KG1 (cell line): ENCODE results near the gene ZGPAT.
A peak's percentile ranks its signal among the peaks of the same experiment; 100 is the strongest.
"Not testable (repeated sequence)": the region's sequence is repeated elsewhere in the genome, so short reads cannot be mapped to it uniquely, and the experiment has no call there.

Source experiments
- DNase-seq: peaks from one replicate; lab custom pipeline; 2025; lab: John Stamatoyannopoulos, UW

Gene ZGPAT, protein sequence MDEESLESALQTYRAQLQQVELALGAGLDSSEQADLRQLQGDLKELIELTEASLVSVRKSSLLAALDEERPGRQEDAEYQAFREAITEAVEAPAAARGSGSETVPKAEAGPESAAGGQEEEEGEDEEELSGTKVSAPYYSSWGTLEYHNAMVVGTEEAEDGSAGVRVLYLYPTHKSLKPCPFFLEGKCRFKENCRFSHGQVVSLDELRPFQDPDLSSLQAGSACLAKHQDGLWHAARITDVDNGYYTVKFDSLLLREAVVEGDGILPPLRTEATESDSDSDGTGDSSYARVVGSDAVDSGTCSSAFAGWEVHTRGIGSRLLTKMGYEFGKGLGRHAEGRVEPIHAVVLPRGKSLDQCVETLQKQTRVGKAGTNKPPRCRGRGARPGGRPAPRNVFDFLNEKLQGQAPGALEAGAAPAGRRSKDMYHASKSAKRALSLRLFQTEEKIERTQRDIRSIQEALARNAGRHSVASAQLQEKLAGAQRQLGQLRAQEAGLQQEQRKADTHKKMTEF

DNA sequence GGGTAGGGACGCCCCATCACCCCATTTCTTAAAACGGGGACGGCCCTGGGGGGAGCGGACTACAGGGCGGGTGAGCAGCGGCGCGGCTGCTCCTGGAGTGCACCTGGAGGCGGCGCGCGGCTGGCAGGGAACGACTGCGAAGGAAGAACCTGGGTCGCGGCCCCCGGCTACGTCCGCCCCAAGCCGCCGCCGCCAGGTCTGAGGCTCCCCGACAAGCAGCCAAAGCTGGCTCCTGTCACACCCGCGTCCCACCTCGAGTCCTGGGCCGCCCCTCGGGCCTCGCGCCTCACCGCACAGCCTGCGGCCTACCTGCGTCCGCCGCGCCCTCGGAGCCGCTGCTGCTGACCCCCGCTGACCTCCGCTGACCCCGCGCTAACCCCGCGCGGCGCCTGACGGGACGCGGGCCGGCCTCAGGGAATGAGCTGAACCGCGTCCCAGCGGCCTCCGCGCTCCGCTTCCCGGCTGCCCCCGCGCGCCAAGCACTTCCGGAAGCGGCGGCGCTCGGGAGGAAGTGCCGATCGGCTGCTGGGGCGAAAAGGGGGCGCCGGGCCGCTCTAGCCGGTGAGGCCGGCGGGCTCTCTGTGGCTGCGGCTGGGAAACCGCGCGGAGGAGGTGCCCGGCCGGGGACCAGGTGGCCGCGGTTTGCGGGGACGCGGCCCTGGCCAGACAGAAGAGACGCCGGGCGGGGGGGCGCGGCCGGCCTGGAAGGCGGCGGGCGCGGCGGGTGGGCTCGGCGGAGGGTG, at the start of gene ZGPAT, which contains the start of gene ARFRP1:
ZGPAT (plus strand) TSS at position 482 of the 743 bp plus-strand sequence. CDS start 542 bp downstream, outside the sequence.
ARFRP1 (minus strand) TSS at position 419 of the 743 bp plus-strand sequence. CDS start 885 bp downstream, outside the sequence.
- DNase-seq = peak; percentile 79

- DNase-seq = no peak
Measured at GRCh38 chr20:63658749-63659187, 49.1 kb upstream of the ZGPAT start.

- no peak for DNase-seq
Measured at GRCh38 chr20:63659370-63659769, 48.5 kb upstream of the ZGPAT start.

GRCh38 chr20:63660174-63660573, 47.7 kb upstream of the ZGPAT start:
- not testable (repeated sequence) for DNase-seq

- no peak for DNase-seq
Measured at GRCh38 chr20:63660622-63661021, 47.2 kb upstream of the ZGPAT start.

DNA sequence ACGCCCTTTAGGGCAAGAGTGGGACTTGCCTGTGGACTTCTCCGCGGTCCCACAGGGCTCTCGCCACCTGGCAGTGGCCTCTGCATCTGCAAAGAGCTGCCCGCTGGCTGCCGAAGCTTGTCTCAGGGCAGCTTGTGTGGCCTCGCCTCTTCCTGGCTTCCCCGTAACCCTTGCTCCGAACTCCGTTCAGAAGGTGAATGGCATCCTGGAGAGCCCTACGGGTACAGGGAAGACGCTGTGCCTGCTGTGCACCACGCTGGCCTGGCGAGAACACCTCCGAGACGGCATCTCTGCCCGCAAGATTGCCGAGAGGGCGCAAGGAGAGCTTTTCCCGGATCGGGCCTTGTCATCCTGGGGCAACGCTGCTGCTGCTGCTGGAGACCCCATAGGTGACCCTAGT, 46.7 kb upstream of the ZGPAT start:
- no peak for DNase-seq

DNA sequence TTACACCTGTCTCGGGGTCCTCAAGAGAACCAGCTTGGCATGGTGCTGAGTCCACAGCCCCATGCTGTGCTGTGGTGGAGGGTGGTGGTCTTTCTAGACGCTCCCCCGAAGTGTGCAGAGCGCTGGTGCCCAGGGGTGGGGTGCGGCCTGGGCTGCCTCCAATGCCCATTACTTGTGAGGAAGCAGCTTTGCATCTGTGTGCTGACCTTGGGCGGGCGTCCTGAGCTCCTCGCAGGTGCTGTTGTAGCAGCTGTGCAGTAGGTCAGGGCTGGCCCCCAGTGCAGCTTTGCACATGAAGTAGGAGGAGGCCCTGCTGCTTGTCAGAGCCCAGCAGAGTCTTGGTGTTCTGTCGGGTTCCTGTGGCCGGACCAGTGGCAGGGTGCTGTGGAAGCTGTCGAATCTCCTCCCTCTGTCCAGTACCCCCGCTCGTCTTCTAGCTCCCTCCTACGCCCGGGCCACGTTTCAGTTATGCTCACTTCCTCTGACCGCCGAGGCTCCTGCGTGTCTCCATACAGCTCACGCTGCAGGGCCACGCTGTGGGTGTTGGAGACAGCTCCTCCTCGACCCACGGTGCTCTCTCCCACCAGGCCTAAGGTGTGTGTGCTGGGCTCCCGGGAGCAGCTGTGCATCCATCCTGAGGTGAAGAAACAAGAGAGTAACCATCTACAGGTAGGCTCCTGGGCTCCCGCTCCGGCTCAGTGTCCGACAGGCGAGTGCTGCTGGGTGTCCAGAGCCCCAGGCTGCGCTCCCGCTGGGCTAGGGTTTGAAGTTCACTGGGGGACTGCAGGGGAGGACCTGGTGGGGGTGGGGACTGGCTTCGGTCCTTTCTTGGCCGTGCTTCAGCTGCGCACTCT, 45.7 kb upstream of the ZGPAT start:
- DNase-seq = no peak

DNA sequence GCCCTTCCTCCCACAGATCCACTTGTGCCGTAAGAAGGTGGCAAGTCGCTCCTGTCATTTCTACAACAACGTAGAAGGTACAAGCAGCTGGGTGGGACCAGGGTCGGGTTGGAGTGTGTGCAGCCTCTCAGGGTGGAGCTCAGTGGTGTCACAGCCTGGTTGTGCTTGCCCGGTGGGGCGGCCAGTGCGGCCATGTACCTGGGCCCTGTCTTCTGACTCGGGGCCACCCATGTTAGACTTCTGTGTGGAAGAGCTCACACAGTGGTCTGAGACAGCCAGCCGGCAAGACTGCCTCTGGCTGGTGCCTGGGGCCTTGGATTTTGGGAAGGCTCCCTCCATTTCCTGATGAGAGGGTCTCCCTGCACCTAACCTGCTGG, 45.0 kb upstream of the ZGPAT start:
- DNase-seq = no peak

GRCh38 chr20:63663332-63664066, 44.3 kb upstream of the ZGPAT start:
- no peak for DNase-seq

- DNase-seq = no peak
Measured at GRCh38 chr20:63664143-63664851, 43.5 kb upstream of the ZGPAT start.

DNA sequence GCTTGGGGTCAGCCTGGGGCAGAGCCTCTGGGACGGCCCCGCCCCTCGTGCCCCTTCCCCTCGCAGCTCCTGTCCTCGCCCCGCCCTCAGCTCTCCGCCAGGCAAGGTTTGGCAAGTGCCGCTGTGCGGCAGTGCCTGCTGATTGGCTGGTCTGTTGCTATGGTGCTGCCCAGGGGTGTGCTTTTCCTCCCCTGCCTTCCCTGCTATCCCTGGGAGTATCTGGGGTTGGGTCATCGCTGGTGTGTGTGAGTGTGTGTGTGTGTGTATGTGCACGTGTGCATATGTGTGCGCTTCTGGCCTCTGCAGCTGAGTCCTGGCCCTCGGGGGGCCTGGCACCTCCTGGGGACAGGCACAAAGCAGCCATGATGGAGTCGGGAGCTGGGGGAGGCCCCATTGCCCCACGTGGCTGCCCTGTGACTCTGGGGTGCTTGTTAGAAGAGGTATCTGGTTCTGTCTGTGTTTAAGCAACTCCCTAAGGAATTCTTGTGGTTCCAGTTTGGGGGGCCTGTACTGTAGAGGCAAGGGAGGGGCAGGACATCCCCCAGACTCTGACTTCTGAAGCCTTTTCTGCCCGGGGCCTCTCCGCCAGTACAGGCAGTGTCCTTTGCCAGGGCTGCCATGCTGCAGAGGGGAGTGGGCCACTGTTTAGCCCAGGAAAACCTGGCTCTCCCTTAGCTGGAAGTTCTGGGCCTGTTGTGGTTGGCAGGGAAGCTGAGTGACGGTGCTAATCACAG, 42.8 kb upstream of the ZGPAT start:
- no peak for DNase-seq

- DNase-seq = no peak
Measured at GRCh38 chr20:63665708-63666107, 42.1 kb upstream of the ZGPAT start.

DNA sequence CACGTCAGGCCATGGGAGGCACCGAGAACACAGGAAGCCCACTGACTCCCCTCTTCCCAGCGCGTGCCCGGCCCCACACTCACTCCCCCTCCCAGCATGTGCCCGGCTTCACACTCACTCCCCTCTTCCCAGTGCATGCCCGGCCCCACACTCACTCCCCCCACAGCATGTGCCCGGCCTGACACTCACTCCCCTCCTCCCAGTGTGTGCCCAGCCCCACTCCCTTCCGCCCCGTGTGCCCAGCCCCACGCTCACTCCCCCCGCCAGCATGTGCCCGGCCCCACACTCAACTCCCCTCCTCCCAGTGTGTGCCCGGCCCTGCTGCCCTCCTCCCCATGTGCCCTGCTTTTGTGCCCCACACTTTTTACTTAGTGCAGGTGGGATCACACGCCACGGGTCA, 40.0 kb upstream of the ZGPAT start:
- no peak for DNase-seq

GRCh38 chr20:63668351-63668750, 39.5 kb upstream of the ZGPAT start:
- DNase-seq = no peak

- DNase-seq = not testable (repeated sequence)
Measured at GRCh38 chr20:63671695-63672094, 36.1 kb upstream of the ZGPAT start.

- no peak for DNase-seq
Measured at GRCh38 chr20:63672666-63673065, 35.2 kb upstream of the ZGPAT start.

GRCh38 chr20:63673951-63674350, 33.9 kb upstream of the ZGPAT start:
- DNase-seq = no peak

GRCh38 chr20:63675681-63676368, 32.0 kb upstream of the ZGPAT start:
- DNase-seq = no peak

DNA sequence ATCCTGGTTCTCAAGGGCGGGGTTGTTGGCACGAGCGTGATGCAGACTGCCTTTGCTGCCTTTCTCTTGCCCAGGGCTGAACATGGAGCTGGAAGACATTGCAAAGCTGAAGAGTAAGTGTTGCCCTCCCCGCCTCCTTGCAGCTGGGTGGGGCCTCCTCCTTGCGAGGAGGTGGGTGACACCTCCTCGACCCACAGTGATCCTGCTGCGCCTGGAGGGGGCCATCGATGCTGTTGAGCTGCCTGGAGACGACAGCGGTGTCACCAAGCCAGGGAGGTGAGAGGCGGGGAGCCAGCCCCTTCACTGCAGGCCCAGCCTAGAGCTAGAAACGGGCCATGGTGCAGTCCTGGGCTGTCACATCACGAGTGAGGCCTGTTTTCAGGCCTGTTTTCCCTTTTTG, 29.8 kb upstream of the ZGPAT start:
- no peak for DNase-seq
